RPMI7951 (cell line): Measurements from ENCODE around the gene THSD8. TPM values are rescaled to one million over a fixed set of nuclear protein-coding genes. Genes with fewer than 3 reads are reported as not detected.
"Not testable (repeated sequence)": the region's sequence is repeated elsewhere in the genome, so short reads cannot be mapped to it uniquely, and the experiment has no call there.

Experiments
- DNase-seq: peaks from one replicate; pipeline ENCODE4 v3.0.0-alpha.2; 2012; ENCODE audit warnings: low read depth
- total RNA-seq: library from RNA; depleted of rRNA; stranded (reverse); fragments of >200 nt; shearing (Covaris generic); gene quantifications from 2 replicates; pipeline ENCODE4 v1.2.3, GENCODE V29; 2014

The THSD8 gene
- total RNA-seq, 1 experiment from 2014 or later = not detected

GRCh38 chr19:12792051-12792852 lies 9.6 kb upstream of the THSD8 start:
- DNase-seq = peak; percentile 64

GRCh38 chr19:12792853-12793289 lies 9.0 kb upstream of the THSD8 start:
- no peak for DNase-seq

GRCh38 chr19:12793290-12794195 lies 8.3 kb upstream of the THSD8 start:
- DNase-seq = peak; percentile 92

GRCh38 chr19:12794196-12794941 lies 7.5 kb upstream of the THSD8 start:
- DNase-seq = no peak

GRCh38 chr19:12794971-12795381 lies 6.9 kb upstream of the THSD8 start:
- no peak for DNase-seq

- DNase-seq = peak; percentile 77
These were observed 5.5 kb upstream of the THSD8 start for GRCh38 chr19:12796146-12797071.

- DNase-seq = no peak
These were observed 4.7 kb upstream of the THSD8 start for GRCh38 chr19:12797141-12797587.

- DNase-seq = not testable (repeated sequence)
These were observed 4.3 kb upstream of the THSD8 start for GRCh38 chr19:12797607-12798006.

GRCh38 chr19:12799742-12800465 lies 2.0 kb upstream of the THSD8 start:
- DNase-seq = no peak

GRCh38 chr19:12800466-12800770 lies 1.5 kb upstream of the THSD8 start:
- DNase-seq = no peak

GRCh38 chr19:12800923-12801465 lies 875 bp upstream of the THSD8 start:
- DNase-seq = no peak

GRCh38 chr19:12802267-12803106 lies 618 bp downstream of the THSD8 start:
- peak; percentile 28 for DNase-seq

- DNase-seq = no peak
These were observed 2.2 kb downstream of the THSD8 start for GRCh38 chr19:12804051-12804450.

GRCh38 chr19:12806242-12807081 lies 4.6 kb downstream of the THSD8 start, which contains the start of gene RNASEH2A:
TSS of gene RNASEH2A (plus strand) at chr19:12806584. CDS start at chr19:12806674, 90 bp downstream.
- peak; percentile 87 for DNase-seq

GRCh38 chr19:12815088-12815487 lies 13.2 kb downstream of the THSD8 start:
- DNase-seq = no peak

GRCh38 chr19:12817188-12817587 lies 15.3 kb downstream of the THSD8 start:
- DNase-seq = not testable (repeated sequence)

- DNase-seq = not testable (repeated sequence)
These were observed 15.9 kb downstream of the THSD8 start for GRCh38 chr19:12817810-12818209.

- peak; percentile 19 for DNase-seq
These were observed 19.9 kb downstream of the THSD8 start for GRCh38 chr19:12821761-12822160.
